ENCODE measurements around the gene ERG. TPM values are rescaled to one million over a fixed set of nuclear protein-coding genes. Genes with fewer than 3 reads are reported as not detected.

The ERG gene
- total and polyA plus RNA-seq, 2 of the 8 experiments (the other 6 are each of a cell fraction or from before 2014, with no cell fraction given) = 1.0 to 3.0 TPM

DNA sequence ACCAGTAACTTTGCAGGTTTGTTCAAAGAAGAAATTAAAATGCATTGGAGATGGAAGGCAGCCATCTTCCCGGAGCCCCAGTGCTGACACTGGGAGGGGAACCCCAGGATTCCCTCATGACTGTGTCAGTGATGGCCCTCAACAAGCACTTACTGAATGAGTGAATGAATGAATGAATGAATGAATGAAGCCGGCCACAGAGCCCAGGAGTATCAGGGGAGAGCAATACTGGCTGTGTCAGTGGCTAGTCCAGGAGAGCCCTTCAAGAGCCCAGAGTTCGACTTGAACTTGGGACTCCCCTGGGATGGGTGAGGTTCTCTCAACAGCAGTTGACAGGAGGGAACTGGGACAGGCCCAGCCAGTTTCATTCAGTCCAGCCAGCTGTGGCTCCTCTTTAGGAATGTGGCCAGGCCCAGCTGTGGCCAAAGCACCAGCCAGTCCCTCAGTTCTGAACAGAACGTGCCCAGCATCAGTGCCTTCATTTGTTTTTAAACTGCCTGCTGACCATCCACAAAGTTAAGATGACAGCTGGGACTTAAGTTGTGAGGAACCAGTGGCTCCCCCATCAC, 9.2 kb upstream of the ERG start:
- Histone ChIP-seq H3K9ac (replicated peaks in 1 of 4; ENCODE audit: extremely low read depth in 1 of 4, low read depth in 3 of 4, low read length in 3 of 4) (no peak overlapping the region), H4K5ac (ENCODE audit: insufficient read length, low read depth, low read length) (no peak overlapping the region), H2BK120ac (replicated peaks; ENCODE audit: low read depth, low read length) (no peak overlapping the region), H3K79me2 (ENCODE audit: control insufficient read depth in 1 of 2, insufficient read depth in 2 of 2, low read length in 2 of 2) (no peaks in the 10 kb centered on the region), H3K4me2 (ENCODE audit: insufficient read depth in 1 of 2, low read depth in 2 of 2, low read length in 2 of 2) (peak overlapping the region in 1 of 2 experiments; percentile 25; a peak in 1 of 4 replicates), H3K23ac (ENCODE audit: insufficient read length) (no peak overlapping the region), H2BK15ac (ENCODE audit: low read length) (no peak overlapping the region), H3K4me3 (ENCODE audit: extremely low read depth in 1 of 4, insufficient read depth in 2 of 4, low read depth in 3 of 4, low read length in 4 of 4) (no peak overlapping the region), H3K56ac (replicated peaks; ENCODE audit: insufficient read length, low read depth, low read length) (peak overlapping the region; percentile 85), H3K4ac (replicated peaks; ENCODE audit: insufficient read length, low read depth, low read length) (no peak overlapping the region), H4K20me1 (replicated peaks in 1 of 2; ENCODE audit: control insufficient read depth in 1 of 2, insufficient read depth in 2 of 2, low read length in 2 of 2) (no peaks in the 10 kb centered on the region), H4K91ac (replicated peaks; ENCODE audit: insufficient read length, low read length) (peak overlapping the region; percentile 22), H3K27me3 (replicated peaks in 1 of 4; ENCODE audit: control insufficient read depth in 3 of 4, extremely low read depth in 1 of 4, insufficient read depth in 3 of 4, low read length in 3 of 4) (no peaks in the 10 kb centered on the region), H3K9me3 (ENCODE audit: insufficient read depth in 2 of 2, low read depth in 1 of 2, low read length in 1 of 2) (no peaks in the 10 kb centered on the region), H3K4me1 (replicated peaks in 1 of 4; ENCODE audit: control insufficient read depth in 3 of 4, insufficient read depth in 4 of 4, low read length in 3 of 4) (peaks cover 1 to 7% (median 4%) of the 10 kb centered on the region in 4 experiments; a peak in 5 of 7 replicates), H3K27ac (ENCODE audit: low read depth, low read length) (no peak overlapping the region), H2AFZ (ENCODE audit: low read length) (no peak overlapping the region), H3K14ac (ENCODE audit: insufficient read length) (no peak overlapping the region), H3K36me3 (ENCODE audit: control insufficient read depth in 2 of 4, insufficient read depth in 4 of 4, low read length in 3 of 4) (no peaks in the 10 kb centered on the region), H2BK12ac (ENCODE audit: low read depth, low read length) (no peak overlapping the region), H4K8ac (ENCODE audit: extremely low read depth, insufficient read depth, low read length) (no peak overlapping the region), H2AK5ac (ENCODE audit: low read depth, low read length) (peak overlapping the region; percentile 85; the same call in 1 of the 2 replicates), H2BK5ac (ENCODE audit: low read depth, low read length) (no peak overlapping the region), H3K18ac (ENCODE audit: extremely low read depth, low read length) (no peak overlapping the region), H3K79me1 (ENCODE audit: low read depth, low read length) (no peaks in the 10 kb centered on the region), H2BK20ac (ENCODE audit: low read length) (no peak overlapping the region), H3K23me2 (ENCODE audit: low read depth, low read length) (peaks cover 2% of the 10 kb centered on the region; the same call in 1 of the 2 replicates)
- WGBS, 2 experiments (ENCODE audit: extremely low coverage in 1 of 2, insufficient coverage in 1 of 2, insufficient read length in 1 of 2, insufficient replicate concordance in 2 of 2, low coverage in 1 of 2, low lambda C conversion rate in 2 of 2, missing lambda C conversion rate in 1 of 2) = 92% methylated on average over 4 of the region's 4 CpGs; no CpG with 5 or more reads in 1 of the 2 experiments
- TF ChIP-seq KDM1A (IDR thresholded peaks at IDR 0.05; ENCODE audit: borderline replicate concordance, low read length) (no peak), TBP (IDR thresholded peaks at IDR 0.05; ENCODE audit: low read depth, low read length) (no peak), SUZ12 (IDR thresholded peaks at IDR 0.05; ENCODE audit: low read length) (no peak), CREB1 (IDR thresholded peaks at IDR 0.05) (no peak), RFX5 (IDR thresholded peaks at IDR 0.05; ENCODE audit: borderline replicate concordance, low read depth, low read length) (no peak), MAFK (IDR thresholded peaks at IDR 0.05; ENCODE audit: low read depth, low read length) (no peak), GTF2F1 (IDR thresholded peaks at IDR 0.05; ENCODE audit: borderline replicate concordance, low read depth, low read length) (no peak), JUN (IDR thresholded peaks at IDR 0.05; ENCODE audit: low read depth, low read length) (no peak)
- TF ChIP-seq, protein P1, sequence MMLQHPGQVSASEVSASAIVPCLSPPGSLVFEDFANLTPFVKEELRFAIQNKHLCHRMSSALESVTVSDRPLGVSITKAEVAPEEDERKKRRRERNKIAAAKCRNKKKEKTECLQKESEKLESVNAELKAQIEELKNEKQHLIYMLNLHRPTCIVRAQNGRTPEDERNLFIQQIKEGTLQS (IDR thresholded peaks at IDR 0.05; ENCODE audit: insufficient read depth, low read depth, low read length) = no peak
- no peak for DNase-seq (ENCODE audit: low read depth in 1 of 2, low spot score in 2 of 2)
- ChIA-PET CTCF (ENCODE audit: partially characterized antibody) (interaction anchor here (0.7 to 1.2 kb wide), 4 partner anchors 122 to 631 kb away, joined by 3 read pairs; no protein-coding TSS in a partner anchor), POLR2A (ENCODE audit: partially characterized antibody) (no interaction called here)
- no peak for FAIRE-seq

Data from H1 (cell line).